Stimulated activated CD8-positive, alpha-beta memory T cell treated with anti-CD3 and anti-CD28 coated beads, Interleukin-15, amount 100 ng/mL, for 24 hours (primary cell): ENCODE measurements around the gene FBLIM1.

Source experiments
- DNase-seq: peaks from one replicate; pipeline ENCODE4 v3.0.0-alpha.2; 2020; ENCODE audit warnings: low read depth

Gene FBLIM1

GRCh38 chr1:15758343-15758931 lies at the start of gene FBLIM1:
TSS of gene FBLIM1 (plus strand) at chr1:15758795. CDS start at chr1:15764984, 6,189 bp downstream.
- no peak for DNase-seq

GRCh38 chr1:15709226-15709625 lies 49.4 kb upstream of the FBLIM1 start:
- DNase-seq: no peak

GRCh38 chr1:15712168-15712567 lies 46.4 kb upstream of the FBLIM1 start:
- no peak for DNase-seq

GRCh38 chr1:15714406-15715136 lies 44.0 kb upstream of the FBLIM1 start:
- DNase-seq: no peak

GRCh38 chr1:15717418-15718125 lies 41.0 kb upstream of the FBLIM1 start:
- DNase-seq: no peak

- no peak for DNase-seq
These were observed 40.4 kb upstream of the FBLIM1 start for GRCh38 chr1:15718199-15718601.

- no peak for DNase-seq
These were observed 39.0 kb upstream of the FBLIM1 start for GRCh38 chr1:15719381-15720120.

- no peak for DNase-seq
These were observed 37.7 kb upstream of the FBLIM1 start for GRCh38 chr1:15720861-15721260.

- no peak for DNase-seq
These were observed 36.2 kb upstream of the FBLIM1 start for GRCh38 chr1:15722411-15722810.

- no peak for DNase-seq
These were observed 35.6 kb upstream of the FBLIM1 start for GRCh38 chr1:15722836-15723532.

- no peak for DNase-seq
These were observed 34.9 kb upstream of the FBLIM1 start for GRCh38 chr1:15723631-15724246.

- DNase-seq: no peak
These were observed 33.4 kb upstream of the FBLIM1 start for GRCh38 chr1:15724949-15725880.

GRCh38 chr1:15726508-15726907 lies 32.1 kb upstream of the FBLIM1 start:
- DNase-seq: no peak

GRCh38 chr1:15727021-15727420 lies 31.6 kb upstream of the FBLIM1 start:
- no peak for DNase-seq

- no peak for DNase-seq
These were observed 31.2 kb upstream of the FBLIM1 start for GRCh38 chr1:15727424-15727823.

GRCh38 chr1:15727866-15728534 lies 30.6 kb upstream of the FBLIM1 start:
- no peak for DNase-seq

- no peak for DNase-seq
These were observed 29.5 kb upstream of the FBLIM1 start for GRCh38 chr1:15728937-15729657.

- DNase-seq: no peak
These were observed 28.2 kb upstream of the FBLIM1 start for GRCh38 chr1:15730423-15730822.

- no peak for DNase-seq
These were observed 27.7 kb upstream of the FBLIM1 start for GRCh38 chr1:15730936-15731335.
